ENCODE measurements around the gene NEDD4L.

NEDD4L gene

GRCh38 chr18:58194028-58194427, 150.0 kb downstream of the NEDD4L start:
- TF ChIP-seq EZH2phosphoT487 (conservative IDR thresholded peaks at IDR 0.05; ENCODE audit: low read length): no peak
- TF ChIP-seq, protein P1, sequence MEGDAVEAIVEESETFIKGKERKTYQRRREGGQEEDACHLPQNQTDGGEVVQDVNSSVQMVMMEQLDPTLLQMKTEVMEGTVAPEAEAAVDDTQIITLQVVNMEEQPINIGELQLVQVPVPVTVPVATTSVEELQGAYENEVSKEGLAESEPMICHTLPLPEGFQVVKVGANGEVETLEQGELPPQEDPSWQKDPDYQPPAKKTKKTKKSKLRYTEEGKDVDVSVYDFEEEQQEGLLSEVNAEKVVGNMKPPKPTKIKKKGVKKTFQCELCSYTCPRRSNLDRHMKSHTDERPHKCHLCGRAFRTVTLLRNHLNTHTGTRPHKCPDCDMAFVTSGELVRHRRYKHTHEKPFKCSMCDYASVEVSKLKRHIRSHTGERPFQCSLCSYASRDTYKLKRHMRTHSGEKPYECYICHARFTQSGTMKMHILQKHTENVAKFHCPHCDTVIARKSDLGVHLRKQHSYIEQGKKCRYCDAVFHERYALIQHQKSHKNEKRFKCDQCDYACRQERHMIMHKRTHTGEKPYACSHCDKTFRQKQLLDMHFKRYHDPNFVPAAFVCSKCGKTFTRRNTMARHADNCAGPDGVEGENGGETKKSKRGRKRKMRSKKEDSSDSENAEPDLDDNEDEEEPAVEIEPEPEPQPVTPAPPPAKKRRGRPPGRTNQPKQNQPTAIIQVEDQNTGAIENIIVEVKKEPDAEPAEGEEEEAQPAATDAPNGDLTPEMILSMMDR (IDR thresholded peaks at IDR 0.05; ENCODE audit: insufficient read depth, low read length, poor library complexity, severe bottlenecking): no peak
- no peak overlapping the region for H3K4me2 ChIP-seq (ENCODE audit: low read depth, low read length, poor library complexity, severe bottlenecking)
- H3K9me3 ChIP-seq (ENCODE audit: insufficient read depth, low read length): no peaks in the 10 kb centered on the region
- no peak overlapping the region for H2AFZ ChIP-seq (ENCODE audit: low read depth, low read length, severe bottlenecking)
- H3K9ac ChIP-seq (ENCODE audit: low read length): no peak overlapping the region
- H3K27me3 ChIP-seq (ENCODE audit: low read length): no peaks in the 10 kb centered on the region
- no peaks in the 10 kb centered on the region for H3K9me2 ChIP-seq (replicated peaks; ENCODE audit: insufficient read depth, low read length)
- H3K79me2 ChIP-seq (ENCODE audit: insufficient read depth, low read length): no peaks in the 10 kb centered on the region
- no peaks in the 10 kb centered on the region for H3K36me3 ChIP-seq (ENCODE audit: low read length)
- no peak overlapping the region for H3K27ac ChIP-seq (ENCODE audit: low read depth, low read length)
- no peaks in the 10 kb centered on the region for H3F3A ChIP-seq (ENCODE audit: insufficient read depth)
- H4K20me1 ChIP-seq (ENCODE audit: low read depth, low read length): no peaks in the 10 kb centered on the region; the same call in 1 of the 2 replicates
- no peak overlapping the region for H3K4me3 ChIP-seq (ENCODE audit: insufficient read depth, low read length, poor library complexity, severe bottlenecking)

GRCh38 chr18:58195278-58195765, 151.3 kb downstream of the NEDD4L start:
- H3K27ac ChIP-seq (ENCODE audit: low read depth, low read length): no peak overlapping the region
- H3K27me3 ChIP-seq (ENCODE audit: low read length): no peaks in the 10 kb centered on the region
- H3K9ac ChIP-seq (ENCODE audit: low read length): no peak overlapping the region
- no peak overlapping the region for H3K4me2 ChIP-seq (ENCODE audit: low read depth, low read length, poor library complexity, severe bottlenecking)
- no peaks in the 10 kb centered on the region for H3K36me3 ChIP-seq (ENCODE audit: low read length)
- H3F3A ChIP-seq (ENCODE audit: insufficient read depth): no peaks in the 10 kb centered on the region
- H4K20me1 ChIP-seq (ENCODE audit: low read depth, low read length): no peaks in the 10 kb centered on the region
- no peaks in the 10 kb centered on the region for H3K9me3 ChIP-seq (ENCODE audit: insufficient read depth, low read length)
- TF ChIP-seq, protein P1 (IDR thresholded peaks at IDR 0.05; ENCODE audit: insufficient read depth, low read length, poor library complexity, severe bottlenecking): no peak
- no peak for TF ChIP-seq EZH2phosphoT487 (conservative IDR thresholded peaks at IDR 0.05; ENCODE audit: low read length)
- no peaks in the 10 kb centered on the region for H3K9me2 ChIP-seq (replicated peaks; ENCODE audit: insufficient read depth, low read length)
- H2AFZ ChIP-seq (ENCODE audit: low read depth, low read length, severe bottlenecking): no peak overlapping the region
- no peaks in the 10 kb centered on the region for H3K79me2 ChIP-seq (ENCODE audit: insufficient read depth, low read length)
- no peak overlapping the region for H3K4me3 ChIP-seq (ENCODE audit: insufficient read depth, low read length, poor library complexity, severe bottlenecking)

GRCh38 chr18:58196164-58196563, 152.1 kb downstream of the NEDD4L start:
- Histone ChIP-seq H3K4me2 (ENCODE audit: low read depth, low read length, poor library complexity, severe bottlenecking) (no peak overlapping the region), H3K27me3 (ENCODE audit: low read length) (no peaks in the 10 kb centered on the region), H3K9ac (ENCODE audit: low read length) (no peak overlapping the region), H4K20me1 (ENCODE audit: low read depth, low read length) (no peaks in the 10 kb centered on the region), H2AFZ (ENCODE audit: low read depth, low read length, severe bottlenecking) (no peak overlapping the region), H3F3A (ENCODE audit: insufficient read depth) (no peaks in the 10 kb centered on the region), H3K79me2 (ENCODE audit: insufficient read depth, low read length) (no peaks in the 10 kb centered on the region), H3K4me3 (ENCODE audit: insufficient read depth, low read length, poor library complexity, severe bottlenecking) (no peak overlapping the region), H3K9me2 (replicated peaks; ENCODE audit: insufficient read depth, low read length) (no peaks in the 10 kb centered on the region), H3K9me3 (ENCODE audit: insufficient read depth, low read length) (no peaks in the 10 kb centered on the region), H3K27ac (ENCODE audit: low read depth, low read length) (no peak overlapping the region), H3K36me3 (ENCODE audit: low read length) (no peaks in the 10 kb centered on the region)
- TF ChIP-seq, protein P1 (IDR thresholded peaks at IDR 0.05; ENCODE audit: insufficient read depth, low read length, poor library complexity, severe bottlenecking): no peak
- TF ChIP-seq EZH2phosphoT487 (conservative IDR thresholded peaks at IDR 0.05; ENCODE audit: low read length): no peak
